HFFc6 (cell line): ENCODE results near the gene CDK17. TPM values are rescaled to one million over a fixed set of nuclear protein-coding genes. Genes with fewer than 3 reads are reported as not detected.

Source experiments
- DNase-seq: peaks from one replicate; pipeline ENCODE4 v3.0.0-alpha.2; 2018
- H3K27ac Mint-ChIP-seq: 2 replicates; pipeline ENCODE4 v1.8.0; 2020; ENCODE audit warnings: mild to moderate bottlenecking, mixed read lengths
- H3K27me3 Mint-ChIP-seq: 2 replicates; pipeline ENCODE4 v1.8.0; 2021; ENCODE audit warnings: mild to moderate bottlenecking, moderate library complexity, mixed read lengths; ENCODE audit not compliant: insufficient read depth
- H3K36me3 Mint-ChIP-seq: 2 replicates; pipeline ENCODE4 v1.8.0; 2021; ENCODE audit warnings: low read depth, mixed read lengths
- H3K4me1 Mint-ChIP-seq: 2 replicates; pipeline ENCODE4 v1.8.0; 2020; ENCODE audit warnings: low read depth, mixed read lengths
- H3K4me3 Mint-ChIP-seq: 2 replicates; pipeline ENCODE4 v1.8.0; 2020; ENCODE audit warnings: mild to moderate bottlenecking, moderate library complexity, mixed read lengths
- H3K9me3 Mint-ChIP-seq: 2 replicates; pipeline ENCODE4 v1.8.0; 2020; ENCODE audit warnings: mild to moderate bottlenecking, mixed read lengths
- CTCF ChIP-seq: fragments of 200-600 bp; sonication (generic); IDR thresholded peaks from 2 replicates; pipeline ENCODE4 v1.5.0; 2021; ENCODE audit warnings: antibody characterized with exemption, mild to moderate bottlenecking
- total RNA-seq, 6 experiments: library from RNA; stranded (reverse); fragmentation: NEBNext Ultra II Directional; extraction: Animal tissue kit (Norgen Biotek cat#: 25700); gene quantifications; 2 replicates in 1 of 6; 3 replicates in 5 of 6; pipeline ENCODE4 v1.2.3, GENCODE V29; 2021

CDK17 gene
- total RNA-seq, 6 experiments from 2014 or later, result 24.6 to 28.8 (median 26.5) TPM

- no peak for DNase-seq
- H3K27me3 Mint-ChIP-seq, result no peaks in the 10 kb centered on the region; the same call in 1 of the 2 replicates
- no peak overlapping the region for H3K4me3 Mint-ChIP-seq
- peaks cover 6% of the 10 kb centered on the region for H3K9me3 Mint-ChIP-seq
- no peak for TF ChIP-seq CTCF
- H3K4me1 Mint-ChIP-seq, result peaks cover 23% of the 10 kb centered on the region; the same call in 1 of the 2 replicates
- H3K27ac Mint-ChIP-seq, result no peak overlapping the region
- peaks cover 22% of the 10 kb centered on the region for H3K36me3 Mint-ChIP-seq
These were observed 62.3 kb downstream of the CDK17 start for GRCh38 chr12:96337953-96338352.

- Mint-ChIP-seq H3K27me3 (no peaks in the 10 kb centered on the region; the same call in 1 of the 2 replicates), H3K27ac (no peak overlapping the region), H3K36me3 (peaks cover 19% of the 10 kb centered on the region), H3K9me3 (peaks cover 5% of the 10 kb centered on the region), H3K4me1 (peaks cover 22% of the 10 kb centered on the region; the same call in 1 of the 2 replicates), H3K4me3 (no peak overlapping the region)
- TF ChIP-seq CTCF, result no peak
- DNase-seq, result no peak
These were observed 63.8 kb downstream of the CDK17 start for GRCh38 chr12:96336489-96336888.

GRCh38 chr12:96335270-96335669, 65.0 kb downstream of the CDK17 start:
- peaks cover 19% of the 10 kb centered on the region for H3K36me3 Mint-ChIP-seq
- no peak overlapping the region for H3K4me3 Mint-ChIP-seq
- no peaks in the 10 kb centered on the region; the same call in 1 of the 2 replicates for H3K27me3 Mint-ChIP-seq
- no peak for TF ChIP-seq CTCF
- H3K9me3 Mint-ChIP-seq, result peaks cover 5% of the 10 kb centered on the region
- DNase-seq, result no peak
- no peak overlapping the region for H3K27ac Mint-ChIP-seq
- peaks cover 22% of the 10 kb centered on the region; the same call in 1 of the 2 replicates for H3K4me1 Mint-ChIP-seq

GRCh38 chr12:96334502-96334901, 65.7 kb downstream of the CDK17 start:
- no peak for DNase-seq
- H3K27me3 Mint-ChIP-seq, result no peaks in the 10 kb centered on the region; the same call in 1 of the 2 replicates
- H3K4me3 Mint-ChIP-seq, result no peak overlapping the region
- peaks cover 5% of the 10 kb centered on the region for H3K9me3 Mint-ChIP-seq
- H3K27ac Mint-ChIP-seq, result no peak overlapping the region
- H3K36me3 Mint-ChIP-seq, result peaks cover 20% of the 10 kb centered on the region
- H3K4me1 Mint-ChIP-seq, result peaks cover 22% of the 10 kb centered on the region; the same call in 1 of the 2 replicates
- no peak for TF ChIP-seq CTCF

GRCh38 chr12:96329545-96329944, 70.7 kb downstream of the CDK17 start:
- Mint-ChIP-seq H3K4me3 (no peak overlapping the region), H3K9me3 (no peaks in the 10 kb centered on the region), H3K27ac (no peak overlapping the region), H3K27me3 (peaks cover 1% of the 10 kb centered on the region; the same call in 1 of the 2 replicates), H3K36me3 (0 out of 2 replicates have a peak, but pooled peaks cover 12% of the 10 kb centered on the region), H3K4me1 (peaks cover 9% of the 10 kb centered on the region; the same call in 1 of the 2 replicates)
- DNase-seq, result no peak
- TF ChIP-seq CTCF, result no peak
